H1 (cell line): ENCODE measurements around the gene CRYBG1. TPM values are rescaled to one million over a fixed set of nuclear protein-coding genes. Genes with fewer than 3 reads are reported as not detected.

Source experiments
- CTCF ChIA-PET: fragments of 300-600 bp; sonication (Branson Sonifier 250); formaldehyde crosslinking; loops from one replicate; lab custom pipeline; 2021; ENCODE audit not compliant: partially characterized antibody; lab: Charles Lee
- POLR2A ChIA-PET: fragments of 300-600 bp; sonication (Branson Sonifier 250); formaldehyde crosslinking; loops from one replicate; lab custom pipeline; 2021; ENCODE audit warnings: inconsistent platforms; ENCODE audit not compliant: partially characterized antibody; lab: Charles Lee
- DNase-seq, 2 experiments: peaks; one replicate each; pipeline versions ENCODE4 v3.0.0 to v3.0.0-alpha.2; 2010 to 2022; ENCODE audit warnings: low spot score in 2 of 2, low read depth in 1 of 2, mixed read lengths in 1 of 2
- FAIRE-seq: peaks from 2 replicates; lab custom pipeline; 2011; peaks lifted over from hg19 to GRCh38; lab: Jason Lieb, UNC
- H2AFZ ChIP-seq: 2 replicates; pipeline ENCODE4 v1.8.1; 2012; ENCODE audit warnings: low read length, inconsistent platforms
- H2AK5ac ChIP-seq: 2 replicates; pipeline ENCODE4 v1.6.1; 2013; ENCODE audit warnings: low read depth, low read length
- H2BK120ac ChIP-seq: replicated peaks from 2 replicates; pipeline ENCODE3; 2013; ENCODE audit warnings: low read depth, low read length, inconsistent platforms
- H2BK12ac ChIP-seq: 2 replicates; pipeline ENCODE4 v1.6.1; 2013; ENCODE audit warnings: low read depth, low read length
- H2BK15ac ChIP-seq: 2 replicates; pipeline ENCODE4 v1.6.1; 2013; ENCODE audit warnings: low read length
- H2BK20ac ChIP-seq: 2 replicates; pipeline ENCODE4 v1.6.1; 2013; ENCODE audit warnings: low read length
- H2BK5ac ChIP-seq: 2 replicates; pipeline ENCODE4 v1.6.1; 2013; ENCODE audit warnings: low read depth, low read length
- H3K14ac ChIP-seq: 2 replicates; pipeline ENCODE4 v1.6.1; 2013; ENCODE audit warnings: inconsistent platforms; ENCODE audit not compliant: insufficient read length
- H3K18ac ChIP-seq: 2 replicates; pipeline ENCODE4 v1.6.1; 2013; ENCODE audit warnings: low read length; ENCODE audit errors: extremely low read depth
- H3K23ac ChIP-seq: 2 replicates; pipeline ENCODE4 v1.6.1; 2013; ENCODE audit warnings: inconsistent platforms; ENCODE audit not compliant: insufficient read length
- H3K23me2 ChIP-seq: 2 replicates; pipeline ENCODE4 v1.6.1; 2013; ENCODE audit warnings: low read depth, low read length
- H3K27ac ChIP-seq: 2 replicates; pipeline ENCODE4 v1.6.1; 2011; ENCODE audit warnings: low read depth, low read length, inconsistent platforms
- H3K27me3 ChIP-seq, 4 experiments: replicated peaks in 1 of 4; 1 replicate in 1 of 4; 2 replicates in 3 of 4; pipeline versions ENCODE4 v1.6.1 to v1.8.1; 2011 to 2013; ENCODE audit warnings: low read length in 3 of 4, mild to moderate bottlenecking in 3 of 4, inconsistent platforms in 2 of 4, mixed read lengths in 2 of 4, moderate library complexity in 1 of 4; ENCODE audit not compliant: control insufficient read depth in 3 of 4, insufficient read depth in 3 of 4; ENCODE audit errors: extremely low read depth in 1 of 4
- H3K36me3 ChIP-seq, 4 experiments: 2 replicates each; pipeline versions ENCODE4 v1.6.1 to v1.8.1; 2011 to 2013; ENCODE audit warnings: mild to moderate bottlenecking in 4 of 4, low read length in 3 of 4, moderate library complexity in 2 of 4, control low read depth in 1 of 4, inconsistent platforms in 1 of 4; ENCODE audit not compliant: insufficient read depth in 4 of 4, control insufficient read depth in 2 of 4
- H3K4ac ChIP-seq: replicated peaks from 2 replicates; pipeline ENCODE3; 2013; ENCODE audit warnings: low read length, low read depth, mixed read lengths, inconsistent platforms; ENCODE audit not compliant: insufficient read length
- H3K4me1 ChIP-seq, 4 experiments: replicated peaks in 1 of 4; 1 replicate in 1 of 4; 2 replicates in 3 of 4; pipeline versions ENCODE4 v1.6.1 to v1.8.1; 2011 to 2013; ENCODE audit warnings: low read length in 3 of 4, inconsistent platforms in 2 of 4, mixed read lengths in 1 of 4; ENCODE audit not compliant: insufficient read depth in 4 of 4, control insufficient read depth in 3 of 4
- H3K4me2 ChIP-seq, 2 experiments: 2 replicates each; pipeline versions ENCODE4 v1.6.1 to v1.8.1; 2011 to 2013; ENCODE audit warnings: low read depth in 2 of 2, low read length in 2 of 2, control low read depth in 1 of 2, inconsistent platforms in 1 of 2, mild to moderate bottlenecking in 1 of 2; ENCODE audit not compliant: insufficient read depth in 1 of 2
- H3K4me3 ChIP-seq, 4 experiments: fragments of 200-600, 300-600 bp in 1 of 4; sonication (generic), shearing (Covaris generic), sonication (Bioruptor Twin) in 1 of 4; 2 replicates each; pipeline versions ENCODE4 v1.5.1 to v1.8.1; 2011 to 2016; ENCODE audit warnings: low read length in 4 of 4, low read depth in 3 of 4, control low read depth in 2 of 4, inconsistent platforms in 2 of 4, mild to moderate bottlenecking in 2 of 4, mixed read lengths in 1 of 4, moderate library complexity in 1 of 4; ENCODE audit not compliant: insufficient read depth in 2 of 4; ENCODE audit errors: extremely low read depth in 1 of 4
- H3K56ac ChIP-seq: replicated peaks from 2 replicates; pipeline ENCODE3; 2013; ENCODE audit warnings: low read depth, mild to moderate bottlenecking, mixed read lengths, low read length, inconsistent platforms; ENCODE audit not compliant: insufficient read length
- H3K79me1 ChIP-seq: 2 replicates; pipeline ENCODE4 v1.6.1; 2013; ENCODE audit warnings: low read depth, low read length, control low read depth
- H3K79me2 ChIP-seq, 2 experiments: 2 replicates each; pipeline versions ENCODE4 v1.6.1 to v1.8.1; 2012 to 2013; ENCODE audit warnings: low read length in 2 of 2, mild to moderate bottlenecking in 2 of 2, inconsistent platforms in 1 of 2; ENCODE audit not compliant: insufficient read depth in 2 of 2, control insufficient read depth in 1 of 2
- H3K9ac ChIP-seq, 4 experiments: replicated peaks in 1 of 4; 1 replicate in 1 of 4; 2 replicates in 3 of 4; pipeline versions ENCODE4 v1.6.1 to v1.8.1; 2011 to 2013; ENCODE audit warnings: low read depth in 3 of 4, low read length in 3 of 4, control low read depth in 2 of 4, mild to moderate bottlenecking in 2 of 4, moderate library complexity in 2 of 4, inconsistent platforms in 1 of 4; ENCODE audit errors: extremely low read depth in 1 of 4
- H3K9me3 ChIP-seq, 2 experiments: 2 replicates each; pipeline versions ENCODE4 v1.6.1 to v1.8.1; 2012 to 2013; ENCODE audit warnings: mild to moderate bottlenecking in 2 of 2, moderate library complexity in 2 of 2, control low read depth in 1 of 2, inconsistent platforms in 1 of 2, low read depth in 1 of 2, low read length in 1 of 2, mixed read lengths in 1 of 2; ENCODE audit not compliant: insufficient read depth in 2 of 2
- H4K20me1 ChIP-seq, 2 experiments: replicated peaks in 1 of 2; 2 replicates each; pipeline versions ENCODE3 to v1.8.1; 2011 to 2013; ENCODE audit warnings: inconsistent platforms in 2 of 2, low read length in 2 of 2, mild to moderate bottlenecking in 1 of 2; ENCODE audit not compliant: insufficient read depth in 2 of 2, control insufficient read depth in 1 of 2
- H4K5ac ChIP-seq: 2 replicates; pipeline ENCODE4 v1.6.1; 2013; ENCODE audit warnings: low read length, low read depth, mixed read lengths, inconsistent platforms; ENCODE audit not compliant: insufficient read length
- H4K8ac ChIP-seq: 2 replicates; pipeline ENCODE4 v1.8.0; 2013; ENCODE audit warnings: mild to moderate bottlenecking, moderate library complexity, low read length, inconsistent platforms; ENCODE audit not compliant: insufficient read depth; ENCODE audit errors: extremely low read depth
- H4K91ac ChIP-seq: replicated peaks from 2 replicates; pipeline ENCODE3; 2013; ENCODE audit warnings: low read length, mixed read lengths, inconsistent platforms; ENCODE audit not compliant: insufficient read length
- NANOG ChIP-seq: IDR thresholded peaks from 2 replicates; pipeline ENCODE4 v1.6.1; 2011; ENCODE audit warnings: low read length, low read depth, mild to moderate bottlenecking, inconsistent platforms; ENCODE audit not compliant: insufficient read depth, poor library complexity, severe bottlenecking
- SP4 ChIP-seq: IDR thresholded peaks from 2 replicates; pipeline ENCODE4 v1.6.1; 2012; ENCODE audit warnings: low read length, inconsistent platforms
- WGBS, 2 experiments: shearing (Covaris generic) in 1 of 2; methylation state at CpG; one replicate each; pipeline versions ENCODE4 v1.1.6 to v1.1.7; 2013 to 2015; ENCODE audit warnings: low lambda C conversion rate in 2 of 2, mixed read lengths in 2 of 2, inconsistent platforms in 1 of 2, low coverage in 1 of 2, missing lambda C conversion rate in 1 of 2; ENCODE audit not compliant: insufficient replicate concordance in 2 of 2, insufficient coverage in 1 of 2, insufficient read length in 1 of 2; ENCODE audit errors: extremely low coverage in 1 of 2, missing lambda C conversion rate in 1 of 2; 5-methylcytosine and 5-hydroxymethylcytosine counted together
- polyA plus RNA-seq, 7 experiments: library from polyadenylated mRNA; depleted of rRNA in 3 of 7; stranded (reverse) in 5 of 7; unstranded in 2 of 7; fragments of >200 nt in 5 of 7; fragments of 200-250 nt in 2 of 7; gene quantifications; 1 replicate in 5 of 7; 2 replicates in 1 of 7; 4 replicates in 1 of 7; pipeline versions ENCODE4 v1.2.1 to v1.2.3, GENCODE V29; 2011 to 2013; ENCODE audit warnings: missing spikeins in 2 of 7, mixed read lengths in 2 of 7
- total RNA-seq: library from RNA; stranded (reverse); fragmentation: NEBNext Ultra II Directional; extraction: Animal tissue kit (Norgen Biotek cat#: 25700); gene quantifications from 2 replicates; pipeline ENCODE4 v1.2.1, GENCODE V29; 2021

CRYBG1 gene
- total and polyA plus RNA-seq, 2 of the 8 experiments (the other 6 are each of a cell fraction or from before 2014, with no cell fraction given): 2.2 to 11.6 TPM

DNA sequence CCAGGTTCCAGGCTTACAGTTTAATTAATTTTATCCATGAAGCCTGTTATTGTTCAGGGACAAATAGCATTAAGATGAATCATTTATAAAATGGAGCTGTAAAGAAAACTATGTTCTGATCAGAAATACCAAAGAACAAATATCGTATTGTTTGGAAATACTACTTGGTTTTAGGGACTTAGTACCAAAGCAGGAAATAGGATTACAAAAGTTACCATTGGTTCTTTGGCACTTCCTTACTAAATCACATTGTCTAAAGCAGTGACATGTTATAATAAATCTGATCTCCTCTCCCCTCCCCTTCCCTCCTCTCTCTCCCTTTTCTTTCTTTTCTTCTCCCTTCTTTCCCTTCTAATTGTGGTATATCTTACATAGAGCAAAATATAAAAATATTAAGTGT lies 29.6 kb downstream of the CRYBG1 start:
- H3K4me2 ChIP-seq: no peak overlapping the region
- H3K79me2 ChIP-seq: no peaks in the 10 kb centered on the region
- no peak overlapping the region for H2BK15ac ChIP-seq
- H3K23ac ChIP-seq: no peak overlapping the region
- ChIA-PET CTCF (no interaction called here), POLR2A (no interaction called here)
- no peak overlapping the region for H3K18ac ChIP-seq
- H2BK20ac ChIP-seq: no peak overlapping the region
- no peak overlapping the region for H3K9ac ChIP-seq
- H3K36me3 ChIP-seq: no peaks in the 10 kb centered on the region
- H4K20me1 ChIP-seq: no peaks in the 10 kb centered on the region
- H3K4me1 ChIP-seq: no peaks in the 10 kb centered on the region
- peaks cover 0 to 1% (median 0%) of the 10 kb centered on the region in 4 experiments; a peak in 1 of 7 replicates for H3K27me3 ChIP-seq
- H3K4me3 ChIP-seq: no peak overlapping the region
- H2BK12ac ChIP-seq: no peak overlapping the region
- H4K91ac ChIP-seq: no peak overlapping the region
- no peaks in the 10 kb centered on the region for H3K79me1 ChIP-seq
- no peak for FAIRE-seq
- no peak overlapping the region for H2AFZ ChIP-seq
- H3K27ac ChIP-seq: no peak overlapping the region
- H3K14ac ChIP-seq: no peak overlapping the region
- H3K56ac ChIP-seq: no peak overlapping the region
- H2AK5ac ChIP-seq: no peak overlapping the region
- no peak for TF ChIP-seq NANOG
- TF ChIP-seq SP4: no peak
- no peak overlapping the region for H4K8ac ChIP-seq
- no peak overlapping the region for H4K5ac ChIP-seq
- no peak overlapping the region for H3K4ac ChIP-seq
- no peaks in the 10 kb centered on the region; the same call in 1 of the 2 replicates for H3K23me2 ChIP-seq
- no peak for DNase-seq
- no peak overlapping the region for H2BK120ac ChIP-seq
- H2BK5ac ChIP-seq: no peak overlapping the region
- peaks cover 0 to 5% of the 10 kb centered on the region in 2 experiments; a peak in 1 of 4 replicates for H3K9me3 ChIP-seq
- WGBS, 2 experiments: 100% methylated on average over 1 of the region's 1 CpG; no CpG with 5 or more reads in 1 of the 2 experiments
